ENCODE data around the gene PXMP4.
A peak's percentile ranks its signal among the peaks of the same experiment; 100 is the strongest.

The PXMP4 gene

DNA sequence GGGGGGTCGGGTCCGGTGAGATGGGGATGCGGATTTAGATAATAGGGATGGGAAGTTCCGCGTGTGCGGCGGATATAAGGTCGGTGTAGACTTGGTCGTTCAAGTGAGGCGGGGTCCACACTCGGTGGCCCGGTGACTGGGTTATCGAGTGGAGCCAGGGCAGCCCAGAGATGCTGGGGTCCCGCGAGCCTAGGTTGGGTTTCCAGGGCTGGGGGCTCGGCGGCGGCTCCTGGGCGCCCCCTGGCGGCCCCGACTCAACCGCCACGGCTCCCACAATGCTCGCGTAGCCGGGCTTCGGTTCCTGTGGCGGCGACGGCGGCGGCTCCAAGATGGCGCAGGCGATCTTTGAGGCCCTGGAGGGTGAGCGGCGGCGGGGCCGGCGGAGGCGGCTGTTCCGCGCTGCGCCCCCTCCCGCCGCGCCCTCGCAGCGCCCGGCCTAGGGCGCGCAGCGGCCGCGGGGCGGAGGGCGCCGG is 11.6 kb upstream of the PXMP4 start, which contains the start of gene ZNF341:
TSS of gene ZNF341 (plus strand) at position 304 of the 473 bp plus-strand sequence. CDS start at position 330, 26 bp downstream.
- DNase-seq: peak; percentile 90

DNA sequence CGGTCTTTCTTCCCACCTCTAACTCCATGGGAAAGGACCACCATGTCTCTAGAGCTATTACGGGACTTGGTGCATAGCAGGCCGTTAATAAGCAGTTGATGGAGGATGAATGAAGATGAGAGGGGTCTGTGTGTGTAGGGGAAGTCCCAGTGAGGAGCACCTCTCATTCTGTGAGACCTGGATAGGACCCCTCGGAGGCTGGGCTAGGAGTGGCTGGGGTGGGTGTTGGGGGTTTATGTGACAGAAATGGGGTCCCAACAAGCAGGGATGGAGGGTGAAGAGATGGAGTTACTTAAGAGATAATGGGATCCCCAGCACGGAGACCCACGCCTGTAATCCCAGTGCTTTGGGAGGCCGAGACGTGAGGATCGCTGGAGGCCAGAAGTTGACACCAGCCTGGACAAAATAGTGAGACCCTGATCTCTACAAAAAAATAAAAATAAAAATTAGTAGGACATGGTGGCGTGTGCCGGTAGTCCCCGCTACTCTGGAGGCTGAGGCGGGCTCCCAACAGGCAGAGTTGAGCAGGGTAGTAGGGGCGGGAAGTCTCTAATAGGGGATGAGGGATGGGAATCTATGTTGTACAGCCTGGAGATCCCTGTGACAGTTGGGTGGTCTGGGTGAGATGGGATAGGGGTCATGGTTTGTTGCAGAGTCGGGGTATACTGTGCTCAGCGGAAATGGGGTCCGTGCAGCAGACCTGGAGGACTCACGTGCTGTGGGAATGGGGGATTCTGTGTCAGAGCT is 11.0 kb upstream of the PXMP4 start:
- DNase-seq: no peak

DNA sequence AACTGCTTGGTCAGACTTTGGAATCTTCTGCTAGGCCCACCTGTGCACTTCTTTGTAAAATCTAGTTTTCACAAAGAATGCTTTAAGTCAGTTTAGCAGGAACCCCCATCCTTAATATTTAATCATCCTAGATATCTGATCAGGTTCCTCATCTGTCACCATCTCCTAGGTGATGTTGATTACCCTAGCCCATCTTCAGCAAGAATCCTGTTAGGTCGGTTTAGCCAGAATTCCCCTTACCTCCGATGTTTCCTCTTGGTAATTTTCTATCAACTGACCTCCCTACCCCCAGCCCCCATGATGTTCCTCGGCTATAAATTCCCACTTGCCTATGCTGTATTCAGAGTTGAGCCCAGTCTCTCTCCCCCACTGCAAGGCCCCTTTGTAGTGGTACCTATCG is 9.0 kb upstream of the PXMP4 start:
- DNase-seq: no peak

DNA sequence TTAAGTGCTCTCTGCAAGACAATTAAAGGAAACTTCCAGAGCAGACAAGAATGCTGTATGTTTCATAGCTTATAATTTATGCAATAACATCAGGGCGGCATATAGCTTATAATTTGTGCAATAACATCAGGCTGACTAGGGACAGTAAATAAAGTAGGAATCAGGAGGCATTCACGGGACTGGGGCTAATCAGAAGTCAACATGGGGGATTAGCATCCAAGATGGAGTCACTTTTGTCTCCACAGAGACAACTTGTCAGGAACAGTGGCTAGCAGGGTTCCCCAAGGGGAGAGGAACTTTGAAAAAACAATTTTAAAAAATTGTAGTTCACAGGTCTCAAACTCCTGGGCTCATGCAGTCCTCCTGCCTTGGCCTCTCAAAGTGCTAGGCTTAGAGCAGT is 8.4 kb upstream of the PXMP4 start:
- no peak for DNase-seq

DNA sequence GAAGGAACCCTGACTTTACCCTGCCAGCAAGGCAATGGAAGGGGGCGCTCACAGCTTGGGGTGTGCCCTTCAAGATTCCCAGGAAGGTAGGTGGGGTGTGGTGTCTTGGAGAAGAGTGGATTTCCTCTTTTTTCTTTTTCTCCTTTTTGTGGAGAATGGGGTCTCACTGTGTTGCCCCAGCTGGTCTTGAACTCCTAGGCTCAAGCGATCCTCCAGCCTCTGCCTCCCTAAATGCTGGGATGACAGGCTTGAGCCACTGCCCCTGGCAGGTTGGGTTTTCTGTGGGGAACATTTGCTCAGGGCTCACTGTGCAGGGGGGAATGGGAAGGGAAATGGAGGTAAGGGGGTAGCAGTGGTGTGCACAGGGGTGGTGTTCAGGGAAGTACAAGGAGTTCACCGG is 7.7 kb upstream of the PXMP4 start:
- no peak for DNase-seq

DNA sequence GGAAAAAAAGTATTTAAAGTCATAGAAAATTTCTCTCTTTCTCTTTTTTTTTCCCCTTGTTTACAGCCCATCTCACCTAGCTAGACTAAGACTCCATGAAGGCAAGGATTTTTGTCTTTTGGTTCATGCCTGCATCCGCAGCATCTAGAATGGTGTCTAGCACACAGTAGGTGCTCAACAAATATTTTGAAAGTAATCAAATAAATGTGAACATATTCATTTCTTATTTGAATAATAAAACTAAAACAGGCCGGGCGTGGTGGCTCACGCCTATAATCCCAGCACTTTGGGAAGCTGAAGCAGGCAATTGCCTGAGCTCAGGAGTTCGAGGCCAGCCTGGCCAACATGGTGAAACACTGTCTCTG is 7.0 kb upstream of the PXMP4 start:
- DNase-seq: no peak

DNA sequence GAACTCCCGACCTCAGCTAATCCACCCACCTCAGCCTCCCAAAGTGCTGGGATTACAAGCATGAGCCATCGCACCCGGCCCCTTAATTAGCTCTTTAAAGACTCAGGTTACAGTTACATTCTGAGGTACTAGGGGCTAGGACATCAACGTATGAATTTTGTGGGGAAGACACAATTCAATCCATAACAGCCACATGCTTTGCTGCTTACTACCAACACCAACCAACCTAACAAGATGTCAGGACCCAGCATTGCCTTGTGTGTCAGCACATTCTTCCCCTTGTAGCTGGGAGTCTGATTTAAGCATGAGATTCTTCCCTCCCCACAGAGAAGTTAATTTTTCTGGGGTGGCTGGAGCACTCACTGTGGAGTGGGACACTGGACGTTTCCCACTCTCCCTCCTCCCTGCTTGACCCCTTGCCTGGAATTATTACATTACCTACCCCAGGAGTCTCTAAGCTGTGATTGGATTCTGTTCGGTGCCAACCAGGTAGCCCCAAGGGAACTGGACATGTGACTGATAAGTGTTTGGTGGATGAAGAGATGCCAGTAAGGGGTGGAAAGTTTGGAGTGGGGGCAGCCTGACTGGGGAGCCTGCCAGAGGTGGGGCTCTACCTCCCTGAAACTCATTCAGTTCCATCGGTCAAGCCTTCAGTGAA is 5.6 kb upstream of the PXMP4 start:
- DNase-seq: no peak

DNA sequence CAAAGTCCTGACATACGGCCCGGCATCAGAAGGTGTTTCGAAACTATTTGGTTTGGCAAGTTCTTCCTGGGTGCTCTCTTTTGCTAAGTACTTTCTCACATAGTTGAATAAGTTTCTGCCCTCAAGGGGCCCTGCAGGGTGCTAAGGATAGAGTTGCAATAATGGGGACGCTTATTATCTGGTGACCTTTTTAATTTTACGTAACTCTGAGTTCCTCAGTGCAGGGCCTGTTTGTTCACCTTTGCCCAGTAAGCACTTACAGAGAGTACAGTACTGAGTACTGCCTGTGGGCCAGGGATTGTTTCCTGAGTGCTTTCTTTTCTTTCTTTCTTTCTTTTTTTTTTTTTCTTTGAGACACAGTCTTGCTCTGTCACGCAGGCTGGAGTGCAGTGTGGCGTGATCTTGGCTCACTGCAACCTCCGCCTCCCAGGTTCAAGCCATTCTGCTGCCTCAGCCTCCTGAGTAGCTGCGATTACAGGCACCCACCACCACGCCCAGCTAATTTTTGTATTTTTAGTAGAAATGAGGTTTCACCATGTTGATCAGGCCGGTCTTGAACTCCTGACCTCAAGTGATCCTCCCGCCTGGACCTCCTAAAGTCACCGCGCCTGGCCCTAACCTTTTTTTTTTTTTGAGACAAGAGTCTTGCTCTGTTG is 4.5 kb upstream of the PXMP4 start:
- DNase-seq: no peak

DNA sequence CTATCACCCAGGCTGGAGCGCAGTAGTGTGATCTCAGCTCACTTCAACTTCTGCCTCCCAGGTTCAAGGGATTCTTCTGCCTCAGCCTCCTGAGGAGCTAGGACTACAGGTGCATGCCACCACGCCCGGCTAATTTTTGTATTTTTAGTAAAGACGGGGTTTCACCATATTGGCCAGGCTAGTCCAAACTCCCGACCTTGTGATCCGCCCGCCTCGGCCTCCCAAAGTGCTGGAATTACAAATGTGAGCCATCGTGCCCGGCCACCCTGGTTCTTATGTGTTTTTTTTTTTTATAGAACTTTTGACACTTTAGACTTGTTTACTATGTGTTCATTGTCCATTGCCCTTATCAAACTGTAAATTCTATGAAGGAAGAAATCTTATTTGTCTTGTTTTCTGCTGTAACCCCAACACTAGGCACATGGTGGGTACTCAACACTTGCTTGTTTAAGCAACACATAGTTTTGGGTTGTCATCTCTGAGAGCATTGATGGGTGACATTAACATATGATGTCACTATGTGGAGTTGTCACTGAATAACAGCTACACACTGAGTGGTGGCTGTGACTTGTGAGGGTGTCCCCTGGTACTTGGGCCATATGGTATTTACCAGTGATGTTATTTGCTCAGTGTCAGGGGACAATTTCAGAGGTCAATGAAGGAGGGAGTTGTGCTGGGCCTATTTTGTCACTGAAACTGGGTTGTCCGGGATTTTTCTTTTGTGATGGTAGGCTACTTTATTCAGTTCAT is 1.5 kb upstream of the PXMP4 start:
- no peak for DNase-seq

DNA sequence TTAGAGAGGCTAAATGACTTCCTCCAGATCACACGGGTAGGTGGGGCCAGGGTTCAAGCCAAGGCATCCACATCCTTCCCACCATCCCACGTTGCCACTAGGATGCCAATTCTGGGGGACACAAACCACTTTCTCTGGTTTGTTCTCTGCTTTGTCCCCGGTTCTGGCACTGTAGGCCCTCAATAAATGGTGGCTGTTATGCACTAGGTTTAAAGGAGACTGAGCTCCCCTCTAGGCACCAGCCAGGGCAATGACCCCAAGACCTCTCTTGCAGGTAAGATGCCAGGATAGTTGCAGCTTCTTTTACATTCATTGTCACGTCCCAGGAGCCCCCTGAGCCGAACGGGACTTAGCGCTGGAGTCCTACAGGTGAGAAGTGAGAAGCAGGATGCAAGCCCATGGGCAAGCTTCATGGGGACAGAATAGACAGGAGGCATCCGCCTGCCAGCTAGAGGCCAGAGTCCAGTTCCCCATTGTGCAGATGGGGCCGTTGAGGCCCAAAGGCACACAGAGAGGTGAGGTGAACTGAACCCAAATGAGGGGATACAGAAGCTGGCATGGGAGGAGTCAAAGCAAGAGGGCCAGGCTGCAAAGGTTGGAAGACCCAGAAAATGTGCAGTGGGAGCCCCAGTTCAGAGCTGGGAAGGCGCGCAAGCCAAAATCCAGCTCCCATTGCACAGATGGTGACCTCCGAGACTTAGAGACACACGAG is 677 bp downstream of the PXMP4 start:
- no peak for DNase-seq

DNA sequence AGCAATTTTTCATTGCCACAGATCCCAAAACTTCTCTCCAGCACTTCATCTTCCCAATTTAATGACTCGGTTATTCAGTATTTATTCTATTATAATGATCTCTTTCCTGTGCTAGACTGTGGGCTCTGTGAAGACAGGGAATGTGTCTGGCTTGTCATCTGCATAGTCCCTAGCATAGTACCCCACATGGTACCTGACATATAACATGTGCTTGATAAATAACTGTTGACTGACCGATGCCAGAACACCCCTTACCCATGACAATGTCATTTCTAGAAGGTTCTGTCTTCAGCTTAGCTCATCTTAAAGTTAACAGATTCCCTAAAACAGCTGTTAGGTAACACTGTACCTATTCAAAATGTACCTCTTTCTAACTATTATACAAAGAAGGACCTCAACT is 3.6 kb downstream of the PXMP4 start:
- DNase-seq: no peak

DNA sequence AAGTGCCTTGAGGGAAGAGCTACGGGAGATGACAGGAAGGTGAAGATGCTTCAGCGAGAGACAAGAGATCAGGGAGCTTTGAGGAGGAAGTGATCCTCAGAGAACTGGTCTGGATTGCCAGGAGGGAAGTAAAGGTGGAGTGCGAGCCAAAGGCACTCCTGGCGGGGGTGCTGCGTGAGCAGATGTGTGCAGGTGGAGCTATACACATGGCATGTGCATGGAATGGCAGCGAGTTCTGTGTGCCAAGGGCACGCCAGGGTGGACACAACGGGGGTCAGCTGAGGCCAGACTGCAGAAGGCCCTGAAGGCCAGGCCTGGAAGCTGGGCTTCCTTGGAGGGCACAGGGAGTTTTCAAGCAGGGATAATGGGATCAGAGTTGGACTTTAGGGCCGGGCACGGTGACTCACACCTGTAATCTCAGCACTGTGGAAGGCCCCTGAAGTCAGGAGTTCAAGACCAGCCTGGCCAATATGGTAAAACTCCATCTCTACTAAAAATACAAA is 6.2 kb downstream of the PXMP4 start:
- no peak for DNase-seq

DNA sequence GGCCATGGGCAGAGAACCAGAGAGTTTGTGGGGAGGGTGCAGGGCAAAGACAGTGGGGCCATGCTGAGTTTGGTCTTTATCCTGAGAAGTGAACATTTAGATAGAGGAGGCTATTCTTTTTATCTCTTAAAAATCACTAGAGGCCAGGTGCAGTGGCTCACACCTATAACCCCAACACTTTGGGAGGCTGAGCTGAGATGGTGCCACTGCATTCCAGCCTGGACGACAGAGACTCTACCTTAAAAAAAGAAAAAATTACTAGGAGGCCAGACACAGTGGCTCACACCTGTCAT is 8.7 kb downstream of the PXMP4 start:
- DNase-seq: no peak

DNA sequence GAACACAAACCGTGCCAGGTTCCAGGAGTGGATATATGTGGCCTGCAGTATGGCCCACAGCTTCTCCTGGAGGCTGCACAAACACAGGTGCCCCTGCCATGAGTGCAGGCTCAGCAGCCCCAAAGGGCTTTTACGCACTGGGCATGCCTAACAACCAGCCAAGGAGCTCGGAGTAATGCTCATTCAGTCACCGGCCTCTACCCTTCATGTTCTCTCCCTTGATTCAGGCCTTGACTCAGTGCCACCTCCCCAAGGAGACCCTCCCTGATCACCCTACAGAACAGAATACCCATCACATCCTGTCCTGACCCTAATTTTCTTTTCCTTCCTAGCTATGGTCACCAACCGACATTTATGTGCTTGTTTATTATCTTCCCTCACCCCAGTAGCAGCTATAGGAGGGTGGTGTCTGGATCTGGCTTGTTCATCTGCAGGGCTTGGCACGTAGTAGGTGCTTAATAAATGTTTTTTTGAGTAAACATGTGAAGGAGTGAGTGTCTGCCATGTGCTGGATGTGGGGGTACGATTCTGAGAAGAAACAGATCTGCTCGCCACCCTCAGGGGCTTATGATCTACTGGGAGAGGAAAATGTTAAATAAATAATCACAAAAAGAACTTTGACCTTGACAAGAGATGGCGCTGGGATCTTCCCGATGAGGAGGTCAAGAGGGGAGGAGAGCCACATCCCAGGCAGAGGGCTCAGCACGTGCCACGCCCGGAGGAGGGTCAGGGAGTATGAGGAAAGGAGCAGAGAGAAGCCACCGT is 9.2 kb downstream of the PXMP4 start:
- no peak for DNase-seq

DNA sequence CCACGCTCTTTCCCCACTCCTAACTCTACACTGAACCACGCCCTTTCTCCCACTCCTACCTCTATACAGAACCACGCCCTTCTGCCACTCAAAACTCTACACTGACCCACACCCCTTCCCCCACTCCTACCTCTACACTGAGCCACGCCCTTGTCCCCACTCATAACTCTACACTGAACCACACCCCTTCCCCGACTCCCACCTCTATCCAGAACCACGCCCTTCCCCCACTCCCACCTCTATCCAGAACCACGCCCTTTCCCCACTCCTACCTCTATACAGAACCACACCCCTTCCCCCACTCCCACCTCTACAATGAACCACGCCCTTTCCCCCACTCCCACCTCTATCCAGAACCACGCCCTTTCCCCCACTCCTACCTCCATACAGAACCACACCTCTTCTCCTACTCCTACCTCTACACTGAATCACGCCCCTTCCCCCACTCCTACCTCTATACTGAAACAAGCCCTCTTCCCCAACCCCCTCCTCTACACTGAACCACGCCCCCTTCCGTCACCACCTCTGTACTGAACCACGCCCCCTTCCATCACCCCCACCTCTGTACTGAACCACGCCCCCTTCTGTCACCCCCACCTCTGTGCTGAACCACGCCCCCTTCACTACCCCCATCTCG is 10.1 kb downstream of the PXMP4 start:
- no peak for DNase-seq

DNA sequence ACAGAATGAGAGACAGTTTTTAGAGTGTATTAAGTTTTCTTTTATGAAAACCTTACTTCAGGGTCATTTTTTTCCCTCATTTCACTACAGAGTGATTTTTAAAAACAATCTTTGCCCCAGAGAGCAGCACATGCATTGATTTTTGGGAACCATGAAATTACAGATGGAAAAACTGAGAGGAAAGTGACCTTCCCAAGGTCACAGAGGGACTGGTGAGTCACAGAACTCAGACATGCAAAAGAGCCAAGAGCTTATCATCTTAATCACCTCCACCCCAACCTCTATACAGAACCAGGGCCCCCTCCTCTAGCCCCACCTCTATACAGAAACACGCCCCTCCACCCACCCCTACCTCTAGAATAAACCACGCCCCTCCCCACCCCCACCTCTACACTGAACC is 10.7 kb downstream of the PXMP4 start:
- DNase-seq: no peak

DNA sequence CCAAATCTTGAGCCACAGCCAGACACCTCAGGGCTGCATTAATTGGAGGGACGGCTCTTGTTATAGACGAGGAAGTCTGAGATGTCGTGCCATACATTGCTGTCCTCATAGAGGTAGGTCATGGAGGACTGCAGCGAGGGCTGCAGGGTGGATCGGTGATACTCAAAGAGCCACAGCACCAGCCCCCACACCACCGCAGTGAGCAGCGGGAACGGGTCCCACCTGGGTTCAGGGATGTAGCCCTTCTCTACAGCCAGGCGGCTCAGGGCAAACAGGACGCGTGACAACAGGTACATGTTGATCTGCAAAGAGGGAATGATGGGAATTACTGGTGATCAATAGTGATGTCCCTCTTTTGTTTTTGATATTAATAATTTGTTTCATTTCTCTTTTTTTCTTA is 12.4 kb downstream of the PXMP4 start:
- DNase-seq: no peak

DNA sequence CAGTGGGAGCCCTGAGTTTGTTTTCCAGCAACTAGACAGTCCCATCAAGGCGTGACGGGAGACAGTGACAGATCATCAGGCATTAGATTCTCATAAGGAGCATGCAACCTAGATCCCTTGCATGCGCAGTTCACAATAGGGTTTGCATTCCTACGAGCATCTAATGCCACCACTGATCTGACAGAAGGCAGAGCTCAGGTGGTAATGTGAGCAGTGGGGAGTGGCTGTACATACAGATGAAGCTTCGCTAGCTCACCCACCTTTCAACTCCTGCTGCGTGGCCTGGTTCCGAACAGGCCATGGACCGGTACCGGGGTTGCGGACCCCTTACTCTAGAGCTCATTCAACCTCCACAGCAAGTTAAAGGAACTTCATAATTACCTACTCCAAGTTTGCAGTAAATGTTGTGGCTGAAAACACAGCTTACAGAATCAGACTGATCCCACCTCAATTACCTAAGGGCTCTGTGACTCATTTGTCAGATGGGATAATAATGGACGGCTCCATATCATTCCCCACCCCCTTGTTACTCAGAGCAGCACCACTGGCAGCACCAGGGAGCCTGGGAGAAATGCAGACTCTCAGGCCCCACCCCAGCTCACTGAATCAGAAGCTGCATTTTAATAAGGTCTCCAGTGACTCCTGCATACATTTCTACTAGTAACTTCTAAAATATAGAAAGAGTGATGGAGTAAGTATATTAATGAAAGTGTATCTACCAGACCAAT is 15.7 kb downstream of the PXMP4 start:
- DNase-seq: no peak

DNA sequence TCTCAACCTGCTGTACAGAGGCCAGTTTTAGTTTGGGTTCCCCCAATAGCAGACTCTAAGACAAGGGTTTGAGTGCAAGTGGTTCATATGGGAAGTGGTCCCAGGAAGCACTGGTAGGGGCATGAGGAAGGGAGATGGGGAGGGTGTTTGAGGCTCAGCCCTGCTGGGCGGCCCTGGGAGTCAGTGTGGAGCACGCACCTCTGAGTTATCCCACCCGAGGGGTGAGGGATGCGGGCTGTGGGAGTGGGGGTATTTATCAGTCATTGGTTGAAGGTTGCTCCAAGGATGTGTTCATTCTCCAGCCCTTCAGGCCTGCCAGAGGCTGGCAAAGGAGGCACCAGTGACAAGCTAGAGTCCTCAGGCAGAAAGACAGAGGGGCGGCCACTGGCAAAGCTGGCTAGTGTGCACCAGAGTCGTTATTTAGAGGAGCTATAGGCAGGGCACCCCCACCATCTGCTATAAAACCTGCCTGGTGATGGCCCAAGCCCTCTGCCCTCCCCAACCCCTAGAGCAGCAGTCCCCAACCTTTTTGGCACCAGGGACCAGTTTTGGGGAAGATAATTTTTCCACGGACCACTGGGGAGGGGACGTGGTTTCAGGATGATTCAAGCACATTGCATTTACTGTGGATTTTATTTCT is 16.5 kb downstream of the PXMP4 start:
- DNase-seq: no peak

DNA sequence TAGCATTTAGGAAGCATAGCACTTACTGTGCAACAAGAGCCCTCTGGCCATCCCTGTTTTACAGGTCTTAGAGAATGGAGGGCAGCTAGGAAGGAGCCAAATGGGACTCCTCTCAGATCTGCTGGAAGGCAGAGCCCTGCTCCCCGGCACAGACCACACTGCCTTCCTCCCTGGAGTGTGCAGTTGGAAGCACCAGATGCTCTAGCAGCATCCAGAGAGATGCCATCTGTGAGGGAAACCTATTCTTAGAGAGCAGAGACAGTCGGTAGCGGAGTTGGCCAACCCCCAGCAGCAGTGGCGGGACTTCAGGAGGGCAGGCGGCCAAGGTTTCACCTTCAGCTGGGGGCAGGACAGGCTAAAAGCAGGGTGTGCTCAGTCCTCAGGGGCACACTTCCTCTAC is 17.2 kb downstream of the PXMP4 start:
- DNase-seq: no peak

Data from activated CD4-positive, CD25-positive, alpha-beta regulatory T cell treated with anti-CD3 and anti-CD28 coated beads, Interleukin-2, amount 50 U/mL, for 72 hours (primary cell).